Pulmonary artery endothelial cell (primary cell): ENCODE results near the gene PPP5C. TPM values are rescaled to one million over a fixed set of nuclear protein-coding genes. Genes with fewer than 3 reads are reported as not detected.
A peak's percentile ranks its signal among the peaks of the same experiment; 100 is the strongest.
"Not testable (repeated sequence)": the region's sequence is repeated elsewhere in the genome, so short reads cannot be mapped to it uniquely, and the experiment has no call there.

Experiments
- DNase-seq: peaks from one replicate; pipeline ENCODE4 v3.0.0-alpha.2; 2011; ENCODE audit warnings: low read depth, low spot score
- total RNA-seq: library from RNA; depleted of rRNA; stranded (reverse); fragments of >200 nt; gene quantifications from 2 replicates; pipeline ENCODE4 v1.2.3, GENCODE V29; 2014

The PPP5C gene
- 88.4 and 102 TPM in 2 replicates for total RNA-seq

- DNase-seq = peak; percentile 77
Measured at GRCh38 chr19:46346821-46347571, at the start of gene PPP5C. Gene PPP5C (plus strand): TSS chr19:46347087. CDS start chr19:46347097, 10 bp downstream.

- no peak for DNase-seq
Measured at GRCh38 chr19:46297700-46298478, 49.0 kb upstream of the PPP5C start.

GRCh38 chr19:46298479-46299003, 48.3 kb upstream of the PPP5C start:
- DNase-seq = no peak

GRCh38 chr19:46299004-46299509, 47.8 kb upstream of the PPP5C start:
- DNase-seq = peak; percentile 63

GRCh38 chr19:46299695-46300094, 47.2 kb upstream of the PPP5C start:
- no peak for DNase-seq

GRCh38 chr19:46303322-46303690, 43.6 kb upstream of the PPP5C start:
- DNase-seq = no peak

- no peak for DNase-seq
Measured at GRCh38 chr19:46303691-46304397, 43.0 kb upstream of the PPP5C start.

- no peak for DNase-seq
Measured at GRCh38 chr19:46306501-46306900, 40.4 kb upstream of the PPP5C start.

GRCh38 chr19:46308510-46308909, 38.4 kb upstream of the PPP5C start:
- DNase-seq = no peak

GRCh38 chr19:46309056-46309455, 37.8 kb upstream of the PPP5C start:
- DNase-seq = no peak

- DNase-seq = no peak
Measured at GRCh38 chr19:46311444-46311843, 35.4 kb upstream of the PPP5C start.

GRCh38 chr19:46313540-46314469, 33.1 kb upstream of the PPP5C start:
- not testable (repeated sequence) for DNase-seq

- DNase-seq = no peak
Measured at GRCh38 chr19:46317339-46317738, 29.5 kb upstream of the PPP5C start.

- DNase-seq = no peak
Measured at GRCh38 chr19:46319613-46320012, 27.3 kb upstream of the PPP5C start.

GRCh38 chr19:46320559-46320958, 26.3 kb upstream of the PPP5C start:
- no peak for DNase-seq

- DNase-seq = no peak
Measured at GRCh38 chr19:46321653-46322052, 25.2 kb upstream of the PPP5C start.

GRCh38 chr19:46323227-46323626, 23.7 kb upstream of the PPP5C start:
- not testable (repeated sequence) for DNase-seq

- no peak for DNase-seq
Measured at GRCh38 chr19:46324277-46324676, 22.6 kb upstream of the PPP5C start.

GRCh38 chr19:46326608-46327007, 20.3 kb upstream of the PPP5C start:
- no peak for DNase-seq

GRCh38 chr19:46328079-46328478, 18.8 kb upstream of the PPP5C start:
- no peak for DNase-seq
